Stimulated activated memory B cell treated with anti-CD40 and anti-IgM and Interleukin-4, amounts not matched to agents 10 μg/mL and 1 μg/mL and 100 μg/mL, for 72 hours (primary cell): ENCODE results near the gene CFDP1.
A peak's percentile ranks its signal among the peaks of the same experiment; 100 is the strongest.

Experiments
- ATAC-seq: fragments of 150-1000 bp; cut with Tn5 transposase; 2 replicates; pipeline ENCODE4 v1.10.0; 2021
- H3K27ac Mint-ChIP-seq: one replicate; pipeline ENCODE4 v1.8.0; 2022; ENCODE audit warnings: mild to moderate bottlenecking, mixed read lengths
- H3K27me3 Mint-ChIP-seq: one replicate; pipeline ENCODE4 v1.8.0; 2022; ENCODE audit warnings: mixed read lengths
- H3K36me3 Mint-ChIP-seq: one replicate; pipeline ENCODE4 v1.8.0; 2022; ENCODE audit warnings: mixed read lengths
- H3K4me1 Mint-ChIP-seq: one replicate; pipeline ENCODE4 v1.8.0; 2022; ENCODE audit warnings: mixed read lengths
- H3K4me3 Mint-ChIP-seq: one replicate; pipeline ENCODE4 v1.8.0; 2022; ENCODE audit warnings: mild to moderate bottlenecking, moderate library complexity, mixed read lengths
- H3K9me3 Mint-ChIP-seq: one replicate; pipeline ENCODE4 v1.8.0; 2022; ENCODE audit warnings: mixed read lengths

CFDP1 gene

GRCh38 chr16:75432828-75433731, at the start of gene CFDP1:
Gene CFDP1 (minus strand): TSS chr16:75433503. CDS start chr16:75433352, 151 bp downstream.
- no peaks in the 10 kb centered on the region for H3K9me3 Mint-ChIP-seq
- H3K27ac Mint-ChIP-seq, result peak within 1 kb of the TSS; percentile 94
- H3K4me1 Mint-ChIP-seq, result peaks cover 36% of the 10 kb centered on the region
- peak; percentile 97 for ATAC-seq
- peaks cover 18% of the 10 kb centered on the region for H3K36me3 Mint-ChIP-seq
- H3K27me3 Mint-ChIP-seq, result no peaks in the 10 kb centered on the region
- peak within 1 kb of the TSS; percentile 91 for H3K4me3 Mint-ChIP-seq

GRCh38 chr16:75482434-75483205, 49.3 kb upstream of the CFDP1 start:
- Mint-ChIP-seq H3K9me3 (no peaks in the 10 kb centered on the region), H3K4me3 (no peak overlapping the region), H3K27ac (no peak overlapping the region), H3K27me3 (peaks cover 39% of the 10 kb centered on the region), H3K4me1 (peaks cover 20% of the 10 kb centered on the region), H3K36me3 (no peaks in the 10 kb centered on the region)
- no peak for ATAC-seq

GRCh38 chr16:75481475-75481874, 48.2 kb upstream of the CFDP1 start:
- Mint-ChIP-seq H3K36me3 (no peaks in the 10 kb centered on the region), H3K27me3 (peaks cover 40% of the 10 kb centered on the region), H3K27ac (no peak overlapping the region), H3K4me1 (peaks cover 20% of the 10 kb centered on the region), H3K9me3 (no peaks in the 10 kb centered on the region), H3K4me3 (no peak overlapping the region)
- no peak for ATAC-seq

- H3K36me3 Mint-ChIP-seq, result no peaks in the 10 kb centered on the region
- H3K4me1 Mint-ChIP-seq, result peaks cover 2% of the 10 kb centered on the region
- no peak overlapping the region for H3K27ac Mint-ChIP-seq
- ATAC-seq, result no peak
- H3K9me3 Mint-ChIP-seq, result no peaks in the 10 kb centered on the region
- H3K27me3 Mint-ChIP-seq, result peaks cover 25% of the 10 kb centered on the region
- no peak overlapping the region for H3K4me3 Mint-ChIP-seq
Measured at GRCh38 chr16:75479421-75479990, 46.2 kb upstream of the CFDP1 start.

- ATAC-seq, result no peak
- H3K36me3 Mint-ChIP-seq, result no peaks in the 10 kb centered on the region
Measured at GRCh38 chr16:75478480-75479345, 45.4 kb upstream of the CFDP1 start.

GRCh38 chr16:75477680-75478473, 44.6 kb upstream of the CFDP1 start:
- H3K4me3 Mint-ChIP-seq, result no peak overlapping the region
- H3K27ac Mint-ChIP-seq, result no peak overlapping the region
- H3K36me3 Mint-ChIP-seq, result no peaks in the 10 kb centered on the region
- ATAC-seq, result peak; percentile 42
- no peaks in the 10 kb centered on the region for H3K4me1 Mint-ChIP-seq
- H3K9me3 Mint-ChIP-seq, result no peaks in the 10 kb centered on the region
- H3K27me3 Mint-ChIP-seq, result peaks cover 25% of the 10 kb centered on the region

More at GRCh38 chr16:75478480-75479345, 45.4 kb upstream of the CFDP1 start:
- Mint-ChIP-seq H3K4me3 (no peak overlapping the region), H3K27ac (no peak overlapping the region), H3K9me3 (no peaks in the 10 kb centered on the region), H3K4me1 (no peaks in the 10 kb centered on the region), H3K27me3 (peaks cover 25% of the 10 kb centered on the region)

GRCh38 chr16:75476817-75477216, 43.5 kb upstream of the CFDP1 start:
- no peaks in the 10 kb centered on the region for H3K9me3 Mint-ChIP-seq
- no peak overlapping the region for H3K4me3 Mint-ChIP-seq
- H3K4me1 Mint-ChIP-seq, result peaks cover under 1% of the 10 kb centered on the region
- no peak for ATAC-seq
- H3K27ac Mint-ChIP-seq, result no peak overlapping the region
- H3K27me3 Mint-ChIP-seq, result peaks cover 25% of the 10 kb centered on the region
- no peaks in the 10 kb centered on the region for H3K36me3 Mint-ChIP-seq

GRCh38 chr16:75475420-75475847, 42.1 kb upstream of the CFDP1 start:
- ATAC-seq, result no peak
- Mint-ChIP-seq H3K4me3 (no peak overlapping the region), H3K9me3 (no peaks in the 10 kb centered on the region), H3K4me1 (peaks cover 5% of the 10 kb centered on the region), H3K36me3 (no peaks in the 10 kb centered on the region), H3K27me3 (peaks cover 16% of the 10 kb centered on the region), H3K27ac (no peak overlapping the region)

GRCh38 chr16:75472908-75473877, 39.9 kb upstream of the CFDP1 start:
- Mint-ChIP-seq H3K4me3 (no peak overlapping the region), H3K27me3 (peaks cover 7% of the 10 kb centered on the region), H3K4me1 (peaks cover 5% of the 10 kb centered on the region), H3K36me3 (no peaks in the 10 kb centered on the region), H3K9me3 (no peaks in the 10 kb centered on the region), H3K27ac (no peak overlapping the region)
- ATAC-seq, result no peak

GRCh38 chr16:75471723-75472633, 38.7 kb upstream of the CFDP1 start:
- Mint-ChIP-seq H3K27me3 (no peaks in the 10 kb centered on the region), H3K4me3 (no peak overlapping the region), H3K36me3 (no peaks in the 10 kb centered on the region), H3K9me3 (no peaks in the 10 kb centered on the region), H3K27ac (no peak overlapping the region), H3K4me1 (peaks cover 5% of the 10 kb centered on the region)
- peak; percentile 67 for ATAC-seq

GRCh38 chr16:75466760-75467159, 33.5 kb upstream of the CFDP1 start:
- no peak for ATAC-seq
- Mint-ChIP-seq H3K27ac (no peak overlapping the region), H3K27me3 (no peaks in the 10 kb centered on the region), H3K4me1 (peaks cover 31% of the 10 kb centered on the region), H3K36me3 (no peaks in the 10 kb centered on the region), H3K4me3 (no peak overlapping the region), H3K9me3 (no peaks in the 10 kb centered on the region)

GRCh38 chr16:75464122-75464918, 31.0 kb upstream of the CFDP1 start, which contains the start of gene TMEM170A:
Gene TMEM170A (minus strand): TSS chr16:75464689. CDS start chr16:75464600, 89 bp downstream.
- Mint-ChIP-seq H3K9me3 (no peaks in the 10 kb centered on the region), H3K4me3 (peak within 1 kb of the TSS; percentile 93), H3K36me3 (peaks cover 12% of the 10 kb centered on the region), H3K27me3 (no peaks in the 10 kb centered on the region), H3K27ac (peak within 1 kb of the TSS; percentile 84), H3K4me1 (peaks cover 45% of the 10 kb centered on the region)
- peak; percentile 99 for ATAC-seq
